ENCODE data around the gene NKAPD1.

- no peak for TF ChIP-seq POLR2A (IDR thresholded peaks at IDR 0.05)
- TF ChIP-seq, protein P1, sequence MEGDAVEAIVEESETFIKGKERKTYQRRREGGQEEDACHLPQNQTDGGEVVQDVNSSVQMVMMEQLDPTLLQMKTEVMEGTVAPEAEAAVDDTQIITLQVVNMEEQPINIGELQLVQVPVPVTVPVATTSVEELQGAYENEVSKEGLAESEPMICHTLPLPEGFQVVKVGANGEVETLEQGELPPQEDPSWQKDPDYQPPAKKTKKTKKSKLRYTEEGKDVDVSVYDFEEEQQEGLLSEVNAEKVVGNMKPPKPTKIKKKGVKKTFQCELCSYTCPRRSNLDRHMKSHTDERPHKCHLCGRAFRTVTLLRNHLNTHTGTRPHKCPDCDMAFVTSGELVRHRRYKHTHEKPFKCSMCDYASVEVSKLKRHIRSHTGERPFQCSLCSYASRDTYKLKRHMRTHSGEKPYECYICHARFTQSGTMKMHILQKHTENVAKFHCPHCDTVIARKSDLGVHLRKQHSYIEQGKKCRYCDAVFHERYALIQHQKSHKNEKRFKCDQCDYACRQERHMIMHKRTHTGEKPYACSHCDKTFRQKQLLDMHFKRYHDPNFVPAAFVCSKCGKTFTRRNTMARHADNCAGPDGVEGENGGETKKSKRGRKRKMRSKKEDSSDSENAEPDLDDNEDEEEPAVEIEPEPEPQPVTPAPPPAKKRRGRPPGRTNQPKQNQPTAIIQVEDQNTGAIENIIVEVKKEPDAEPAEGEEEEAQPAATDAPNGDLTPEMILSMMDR (IDR thresholded peaks at IDR 0.05) = no peak
These were observed 40.2 kb upstream of the NKAPD1 start for GRCh38 chr11:112033902-112034301.

Measured in prostate gland (tissue), 2 donors.